Muscle of leg (tissue), 11 donors: ENCODE data around the gene CLSTN2. TPM values are rescaled to one million over a fixed set of nuclear protein-coding genes. Genes with fewer than 3 reads are reported as not detected.

Experiments used
- DNase-seq: peaks from one replicate; pipeline ENCODE4 v3.0.0; 2013
- H3K27ac ChIP-seq: one replicate; pipeline ENCODE4 v1.5.1; 2013; ENCODE audit warnings: mild to moderate bottlenecking, low read length, control low read depth
- H3K27me3 ChIP-seq: one replicate; pipeline ENCODE4 v1.6.1; 2013; ENCODE audit warnings: low read length; ENCODE audit not compliant: control insufficient read depth, insufficient read depth
- H3K36me3 ChIP-seq: one replicate; pipeline ENCODE4 v1.6.1; 2013; ENCODE audit warnings: low read length; ENCODE audit not compliant: control insufficient read depth, insufficient read depth
- H3K4me1 ChIP-seq: one replicate; pipeline ENCODE4 v1.6.1; 2013; ENCODE audit warnings: low read length; ENCODE audit not compliant: control insufficient read depth, insufficient read depth
- H3K4me3 ChIP-seq: one replicate; pipeline ENCODE4 v1.5.1; 2013; ENCODE audit warnings: low read length, control low read depth
- H3K9me3 ChIP-seq: replicated peaks from 2 replicates; pipeline ENCODE4 v1.6.1; 2013; ENCODE audit warnings: low read depth, low read length; ENCODE audit not compliant: control insufficient read depth
- WGBS: methylation state at CpG from one replicate; pipeline ENCODE4 v1.1.5; 2013; ENCODE audit warnings: missing lambda C conversion rate; ENCODE audit not compliant: insufficient coverage; 5-methylcytosine and 5-hydroxymethylcytosine counted together
- polyA plus RNA-seq, 8 donors: library from polyadenylated mRNA; unstranded; fragments of 120-200 nt; gene quantifications; one replicate each; pipeline versions ENCODE4 v1.2.1 to v1.2.3, GENCODE V29; 2013; ENCODE audit warnings: inconsistent platforms in 1 of 8, low replicate concordance in 1 of 8; ENCODE audit not compliant: insufficient read length in 8 of 8, insufficient read depth in 1 of 8
- total RNA-seq: library from RNA; stranded (reverse); fragments of 120-200 nt; gene quantifications from one replicate; pipeline ENCODE4 v1.2.4, GENCODE V29; 2013

Gene CLSTN2
- total and polyA plus RNA-seq, 9 donors, result 1.9 to 5.2 (median 3.1) TPM

- no CpG with 5 or more reads among the region's 5 CpGs for WGBS
- Histone ChIP-seq H3K27me3 (no peaks in the 10 kb centered on the region), H3K4me3 (no peak overlapping the region), H3K9me3 (no peaks in the 10 kb centered on the region), H3K4me1 (peaks cover 3% of the 10 kb centered on the region), H3K27ac (no peak overlapping the region), H3K36me3 (no peaks in the 10 kb centered on the region)
- DNase-seq, result no peak
Observed at GRCh38 chr3:140359233-140359995, 424.4 kb downstream of the CLSTN2 start.

GRCh38 chr3:140360332-140360731 is 425.3 kb downstream of the CLSTN2 start:
- no peaks in the 10 kb centered on the region for H3K36me3 ChIP-seq
- no peaks in the 10 kb centered on the region for H3K9me3 ChIP-seq
- WGBS, result no CpG with 5 or more reads among the region's 1 CpG
- H3K27ac ChIP-seq, result no peak overlapping the region
- H3K4me3 ChIP-seq, result no peak overlapping the region
- no peak for DNase-seq
- H3K27me3 ChIP-seq, result no peaks in the 10 kb centered on the region
- H3K4me1 ChIP-seq, result peaks cover 3% of the 10 kb centered on the region

GRCh38 chr3:140363801-140364200 is 428.8 kb downstream of the CLSTN2 start:
- Histone ChIP-seq H3K27ac (no peak overlapping the region), H3K36me3 (no peaks in the 10 kb centered on the region)

GRCh38 chr3:140365872-140366697 is 431.1 kb downstream of the CLSTN2 start:
- no peaks in the 10 kb centered on the region for H3K27me3 ChIP-seq
- H3K4me1 ChIP-seq, result no peaks in the 10 kb centered on the region
- no peaks in the 10 kb centered on the region for H3K36me3 ChIP-seq
- WGBS, result 62% methylated on average over 7 of the region's 9 CpGs
- H3K27ac ChIP-seq, result no peak overlapping the region
- DNase-seq, result no peak
- no peaks in the 10 kb centered on the region for H3K9me3 ChIP-seq
- H3K4me3 ChIP-seq, result no peak overlapping the region

More at GRCh38 chr3:140363801-140364200, 428.8 kb downstream of the CLSTN2 start:
- WGBS, result 78% methylated on average over 5 of the region's 6 CpGs
- H3K9me3 ChIP-seq, result no peaks in the 10 kb centered on the region
- H3K4me3 ChIP-seq, result no peak overlapping the region
- no peak for DNase-seq
- no peaks in the 10 kb centered on the region for H3K4me1 ChIP-seq
- no peaks in the 10 kb centered on the region for H3K27me3 ChIP-seq

GRCh38 chr3:140368223-140368811 is 433.3 kb downstream of the CLSTN2 start:
- H3K9me3 ChIP-seq, result no peaks in the 10 kb centered on the region
- H3K36me3 ChIP-seq, result no peaks in the 10 kb centered on the region
- DNase-seq, result no peak
- WGBS, result 91% methylated on average over 3 of the region's 5 CpGs
- no peaks in the 10 kb centered on the region for H3K4me1 ChIP-seq
- no peaks in the 10 kb centered on the region for H3K27me3 ChIP-seq
- no peak overlapping the region for H3K27ac ChIP-seq
- H3K4me3 ChIP-seq, result no peak overlapping the region

GRCh38 chr3:140370686-140371085 is 435.7 kb downstream of the CLSTN2 start:
- H3K9me3 ChIP-seq, result no peaks in the 10 kb centered on the region
- H3K36me3 ChIP-seq, result no peaks in the 10 kb centered on the region
- WGBS, result 50% methylated on average over 2 of the region's 2 CpGs
- no peak for DNase-seq
- no peak overlapping the region for H3K27ac ChIP-seq
- no peaks in the 10 kb centered on the region for H3K4me1 ChIP-seq
- no peaks in the 10 kb centered on the region for H3K27me3 ChIP-seq
- H3K4me3 ChIP-seq, result no peak overlapping the region

- no peak for DNase-seq
- Histone ChIP-seq H3K27me3 (no peaks in the 10 kb centered on the region), H3K36me3 (no peaks in the 10 kb centered on the region), H3K4me1 (no peaks in the 10 kb centered on the region), H3K27ac (no peak overlapping the region), H3K4me3 (no peak overlapping the region), H3K9me3 (no peaks in the 10 kb centered on the region)
- no CpG with 5 or more reads among the region's 1 CpG for WGBS
Observed at GRCh38 chr3:140373234-140373633, 438.2 kb downstream of the CLSTN2 start.

GRCh38 chr3:140375002-140375401 is 440.0 kb downstream of the CLSTN2 start:
- no peak for DNase-seq
- Histone ChIP-seq H3K27ac (no peak overlapping the region), H3K36me3 (no peaks in the 10 kb centered on the region), H3K27me3 (no peaks in the 10 kb centered on the region), H3K4me1 (no peaks in the 10 kb centered on the region), H3K4me3 (no peak overlapping the region), H3K9me3 (no peaks in the 10 kb centered on the region)
- 60% methylated on average over 1 of the region's 1 CpG for WGBS

GRCh38 chr3:140376136-140376889 is 441.3 kb downstream of the CLSTN2 start:
- no peak overlapping the region for H3K27ac ChIP-seq
- no CpG with 5 or more reads among the region's 1 CpG for WGBS
- no peaks in the 10 kb centered on the region for H3K27me3 ChIP-seq
- H3K36me3 ChIP-seq, result no peaks in the 10 kb centered on the region
- no peaks in the 10 kb centered on the region for H3K4me1 ChIP-seq
- no peak for DNase-seq
- no peak overlapping the region for H3K4me3 ChIP-seq
- H3K9me3 ChIP-seq, result no peaks in the 10 kb centered on the region
